Measurements from ENCODE around the gene GDI2. TPM values are rescaled to one million over a fixed set of nuclear protein-coding genes. Genes with fewer than 3 reads are reported as not detected.

The GDI2 gene
- total RNA-seq, 2 experiments from 2014 or later, result 78.1 to 82.3 TPM

DNA sequence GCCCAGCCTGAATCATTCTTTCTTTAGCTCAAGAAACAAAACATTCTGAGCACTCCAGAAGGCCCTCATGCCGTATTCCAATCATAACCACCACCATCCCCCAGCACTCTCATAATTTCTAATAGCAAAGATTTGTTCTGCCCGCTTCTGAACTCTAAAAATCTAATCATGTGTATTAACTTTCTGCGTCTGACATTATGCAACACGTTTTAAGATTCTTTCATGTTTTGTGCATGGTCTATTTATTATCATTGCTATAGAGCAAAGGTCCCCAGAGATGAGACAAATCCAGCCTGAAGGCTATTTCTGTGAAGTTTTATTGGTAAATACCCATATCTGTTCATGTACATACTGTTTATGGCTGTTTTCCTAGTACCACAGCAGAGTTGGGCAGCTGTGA lies 8.8 kb downstream of the GDI2 start:
- ATAC-seq (ENCODE audit: poor library complexity) (no peak), DNase-seq (no peak)
- TF ChIP-seq, protein P1, sequence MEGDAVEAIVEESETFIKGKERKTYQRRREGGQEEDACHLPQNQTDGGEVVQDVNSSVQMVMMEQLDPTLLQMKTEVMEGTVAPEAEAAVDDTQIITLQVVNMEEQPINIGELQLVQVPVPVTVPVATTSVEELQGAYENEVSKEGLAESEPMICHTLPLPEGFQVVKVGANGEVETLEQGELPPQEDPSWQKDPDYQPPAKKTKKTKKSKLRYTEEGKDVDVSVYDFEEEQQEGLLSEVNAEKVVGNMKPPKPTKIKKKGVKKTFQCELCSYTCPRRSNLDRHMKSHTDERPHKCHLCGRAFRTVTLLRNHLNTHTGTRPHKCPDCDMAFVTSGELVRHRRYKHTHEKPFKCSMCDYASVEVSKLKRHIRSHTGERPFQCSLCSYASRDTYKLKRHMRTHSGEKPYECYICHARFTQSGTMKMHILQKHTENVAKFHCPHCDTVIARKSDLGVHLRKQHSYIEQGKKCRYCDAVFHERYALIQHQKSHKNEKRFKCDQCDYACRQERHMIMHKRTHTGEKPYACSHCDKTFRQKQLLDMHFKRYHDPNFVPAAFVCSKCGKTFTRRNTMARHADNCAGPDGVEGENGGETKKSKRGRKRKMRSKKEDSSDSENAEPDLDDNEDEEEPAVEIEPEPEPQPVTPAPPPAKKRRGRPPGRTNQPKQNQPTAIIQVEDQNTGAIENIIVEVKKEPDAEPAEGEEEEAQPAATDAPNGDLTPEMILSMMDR (IDR thresholded peaks at IDR 0.05), result no peak
- intact Hi-C loops (cut with DNase I, micrococcal nuclease), result no loop called here
- Mint-ChIP-seq H3K36me3 (ENCODE audit: low read depth) (peaks cover 60% of the 10 kb centered on the region), H3K4me1 (ENCODE audit: low read depth) (peaks cover 69% of the 10 kb centered on the region), H3K27me3 (no peaks in the 10 kb centered on the region), H3K27ac (peak overlapping the region; percentile 10), H3K4me3 (no peak overlapping the region), H3K9me3 (no peaks in the 10 kb centered on the region)
- H3K9me3 ChIP-seq (ENCODE audit: control insufficient read depth in 1 of 2, insufficient read depth in 1 of 2, low read length in 2 of 2), result no peaks in the 10 kb centered on the region
- H3K27me3 ChIP-seq (ENCODE audit: control insufficient read depth in 1 of 2, insufficient read depth in 2 of 2, low read length in 2 of 2), result no peaks in the 10 kb centered on the region
- H3K27ac ChIP-seq (ENCODE audit: low read depth in 1 of 2, low read length in 2 of 2), result no peak overlapping the region
- peaks cover 32% of the 10 kb centered on the region for H3K4me1 ChIP-seq (ENCODE audit: insufficient read depth, low read length)
- peaks cover 26% of the 10 kb centered on the region for H3K36me3 ChIP-seq (ENCODE audit: insufficient read depth, low read length)
- no peak overlapping the region for H3K4me3 ChIP-seq (ENCODE audit: low read length)
- ChIA-PET CTCF (no interaction called here), POLR2A (interaction anchor here (4.1 kb wide), 1 partner anchor 9 kb away, joined by 14 read pairs; the partner anchor contains the start of gene GDI2)

DNA sequence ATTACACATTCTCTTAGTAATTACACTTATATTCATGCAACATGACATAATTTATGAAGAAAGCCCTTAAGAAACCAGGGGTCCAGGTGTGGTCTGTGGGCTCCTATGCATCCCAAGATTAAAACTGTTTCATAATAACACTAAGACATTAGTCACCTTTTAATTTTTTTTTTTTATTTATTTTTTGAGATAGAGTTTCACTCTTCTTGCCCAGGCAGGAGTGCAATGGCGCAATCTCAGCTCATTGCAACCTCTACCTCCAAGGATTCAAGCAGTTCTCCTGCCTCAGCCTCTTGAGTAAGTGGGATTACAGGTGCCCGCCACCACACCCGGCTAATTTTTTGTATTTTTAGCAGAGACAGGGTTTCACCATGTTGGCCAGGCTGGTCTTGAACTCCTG lies 12.5 kb downstream of the GDI2 start:
- H3K4me1 ChIP-seq (ENCODE audit: insufficient read depth, low read length), result peaks cover 12% of the 10 kb centered on the region
- no peaks in the 10 kb centered on the region for H3K9me3 ChIP-seq (ENCODE audit: control insufficient read depth in 1 of 2, insufficient read depth in 1 of 2, low read length in 2 of 2)
- TF ChIP-seq, protein P1 (IDR thresholded peaks at IDR 0.05), result no peak
- Mint-ChIP-seq H3K36me3 (ENCODE audit: low read depth) (peaks cover 66% of the 10 kb centered on the region), H3K27me3 (no peaks in the 10 kb centered on the region), H3K4me1 (ENCODE audit: low read depth) (peaks cover 37% of the 10 kb centered on the region), H3K9me3 (no peaks in the 10 kb centered on the region), H3K27ac (peak overlapping the region; percentile 44), H3K4me3 (no peak overlapping the region)
- H3K36me3 ChIP-seq (ENCODE audit: insufficient read depth, low read length), result peaks cover 48% of the 10 kb centered on the region
- intact Hi-C loops (cut with DNase I, micrococcal nuclease), result no loop called here
- H3K27ac ChIP-seq (ENCODE audit: low read depth in 1 of 2, low read length in 2 of 2), result no peak overlapping the region
- ATAC-seq (ENCODE audit: poor library complexity), result no peak
- no peak for DNase-seq
- H3K4me3 ChIP-seq (ENCODE audit: low read length), result no peak overlapping the region
- H3K27me3 ChIP-seq (ENCODE audit: control insufficient read depth in 1 of 2, insufficient read depth in 2 of 2, low read length in 2 of 2), result no peaks in the 10 kb centered on the region
- POLR2A ChIA-PET, result no interaction called here
- CTCF ChIA-PET, result no interaction called here

DNA sequence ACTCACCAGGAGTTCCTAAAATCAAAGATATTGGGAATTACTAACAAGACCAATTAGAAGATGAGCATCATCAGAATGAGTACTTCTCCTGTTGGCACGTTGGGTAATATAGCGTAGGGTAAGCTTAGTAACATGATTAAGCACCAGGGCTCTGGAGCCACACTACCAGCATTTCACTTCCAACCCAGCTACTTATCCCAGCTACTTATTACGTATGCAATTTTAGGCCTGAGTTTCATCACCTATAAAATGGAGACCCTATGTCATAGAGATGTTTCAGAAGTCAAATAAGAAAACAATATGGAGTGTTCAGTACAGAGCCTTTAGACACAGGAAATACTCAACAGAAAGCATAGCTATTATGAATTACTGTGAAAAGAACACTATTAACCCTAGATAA lies 19.0 kb downstream of the GDI2 start:
- no peaks in the 10 kb centered on the region for H3K9me3 ChIP-seq (ENCODE audit: control insufficient read depth in 1 of 2, insufficient read depth in 1 of 2, low read length in 2 of 2)
- Mint-ChIP-seq H3K4me1 (ENCODE audit: low read depth) (peaks cover 28% of the 10 kb centered on the region), H3K27ac (peak overlapping the region; percentile 31), H3K27me3 (no peaks in the 10 kb centered on the region), H3K36me3 (ENCODE audit: low read depth) (peaks cover 93% of the 10 kb centered on the region), H3K9me3 (no peaks in the 10 kb centered on the region), H3K4me3 (no peak overlapping the region)
- intact Hi-C loops (cut with DNase I, micrococcal nuclease), result no loop called here
- TF ChIP-seq, protein P1 (IDR thresholded peaks at IDR 0.05), result no peak
- no peak overlapping the region for H3K4me3 ChIP-seq (ENCODE audit: low read length)
- no peak overlapping the region for H3K27ac ChIP-seq (ENCODE audit: low read depth in 1 of 2, low read length in 2 of 2)
- no peaks in the 10 kb centered on the region for H3K27me3 ChIP-seq (ENCODE audit: control insufficient read depth in 1 of 2, insufficient read depth in 2 of 2, low read length in 2 of 2)
- ChIA-PET POLR2A (no interaction called here), CTCF (interaction anchor here (1.0 to 1.3 kb wide), 2 partner anchors 16 to 19 kb away, joined by 3 read pairs; partner anchors contain the start of gene GDI2)
- DNase-seq, result no peak
- no peak for ATAC-seq (ENCODE audit: poor library complexity)
- peaks cover 92% of the 10 kb centered on the region for H3K36me3 ChIP-seq (ENCODE audit: insufficient read depth, low read length)
- H3K4me1 ChIP-seq (ENCODE audit: insufficient read depth, low read length), result peaks cover 2% of the 10 kb centered on the region

Measured in CD4-positive, alpha-beta T cell (primary cell).